ENCODE results near the gene RABGAP1. TPM values are rescaled to one million over a fixed set of nuclear protein-coding genes. Genes with fewer than 3 reads are reported as not detected.

RABGAP1 gene
- total RNA-seq, 2 donors from 2014 or later: 64.1 to 75.4 TPM

GRCh38 chr9:123002754-123003153 is 61.9 kb downstream of the RABGAP1 start:
- no peak for DNase-seq (ENCODE audit: low spot score)

GRCh38 chr9:123003466-123003865 is 62.6 kb downstream of the RABGAP1 start:
- intact Hi-C loops (cut with DNase I): no loop called here
- no peak for DNase-seq (ENCODE audit: low spot score)

More at GRCh38 chr9:123002754-123003153, 61.9 kb downstream of the RABGAP1 start:
- intact Hi-C loops (cut with DNase I): no loop called here

- intact Hi-C loops (cut with DNase I): no loop called here
- DNase-seq (ENCODE audit: low spot score): no peak
Observed at GRCh38 chr9:123005964-123006363, 65.1 kb downstream of the RABGAP1 start.

GRCh38 chr9:123007269-123007668 is 66.4 kb downstream of the RABGAP1 start:
- DNase-seq (ENCODE audit: low spot score): no peak
- intact Hi-C loops (cut with DNase I): no loop called here

- intact Hi-C loops (cut with DNase I): no loop called here
Observed at GRCh38 chr9:123008909-123009308, 68.1 kb downstream of the RABGAP1 start.

GRCh38 chr9:123011380-123011779 is 70.6 kb downstream of the RABGAP1 start:
- DNase-seq (ENCODE audit: low spot score): no peak
- intact Hi-C loops (cut with DNase I): no loop called here

More at GRCh38 chr9:123008909-123009308, 68.1 kb downstream of the RABGAP1 start:
- no peak for DNase-seq (ENCODE audit: low spot score)

GRCh38 chr9:123011878-123012528 is 71.2 kb downstream of the RABGAP1 start:
- intact Hi-C loops (cut with DNase I): no loop called here
- DNase-seq (ENCODE audit: low spot score): no peak

GRCh38 chr9:123016631-123017030 is 75.8 kb downstream of the RABGAP1 start:
- DNase-seq (ENCODE audit: low spot score): no peak
- intact Hi-C loops (cut with DNase I): no loop called here

- intact Hi-C loops (cut with DNase I): no loop called here
- no peak for DNase-seq (ENCODE audit: low spot score)
Observed at GRCh38 chr9:123020796-123021195, 80.0 kb downstream of the RABGAP1 start.

- intact Hi-C loops (cut with DNase I): no loop called here
- no peak for DNase-seq (ENCODE audit: low spot score)
Observed at GRCh38 chr9:123026425-123026824, 85.6 kb downstream of the RABGAP1 start.

GRCh38 chr9:123027517-123027916 is 86.7 kb downstream of the RABGAP1 start:
- intact Hi-C loops (cut with DNase I): no loop called here
- DNase-seq (ENCODE audit: low spot score): no peak

- no peak for DNase-seq (ENCODE audit: low spot score)
- intact Hi-C loops (cut with DNase I): no loop called here
Observed at GRCh38 chr9:123028136-123028535, 87.3 kb downstream of the RABGAP1 start.

- DNase-seq (ENCODE audit: low spot score): no peak
- intact Hi-C loops (cut with DNase I): no loop called here
Observed at GRCh38 chr9:123028973-123029372, 88.2 kb downstream of the RABGAP1 start.

GRCh38 chr9:123031963-123032362 is 91.1 kb downstream of the RABGAP1 start:
- intact Hi-C loops (cut with DNase I): no loop called here

GRCh38 chr9:123033352-123033751 is 92.5 kb downstream of the RABGAP1 start, which contains the start of gene GPR21:
Gene GPR21, plus strand, starts transcription at chr9:123033667. Its CDS starts 900 bp downstream, at chr9:123034567.
- no peak for DNase-seq (ENCODE audit: low spot score)
- intact Hi-C loops (cut with DNase I): no loop called here

More at GRCh38 chr9:123031963-123032362, 91.1 kb downstream of the RABGAP1 start:
- DNase-seq (ENCODE audit: low spot score): no peak

- intact Hi-C loops (cut with DNase I): no loop called here
- no peak for DNase-seq (ENCODE audit: low spot score)
Observed at GRCh38 chr9:123033864-123034601, 93.2 kb downstream of the RABGAP1 start.

- intact Hi-C loops (cut with DNase I): no loop called here
- DNase-seq (ENCODE audit: low spot score): no peak
Observed at GRCh38 chr9:123034881-123035510, 94.2 kb downstream of the RABGAP1 start.

- DNase-seq (ENCODE audit: low spot score): no peak
Observed at GRCh38 chr9:123035791-123036190, 95.0 kb downstream of the RABGAP1 start.

GRCh38 chr9:123036893-123037545 is 96.2 kb downstream of the RABGAP1 start:
- intact Hi-C loops (cut with DNase I): no loop called here
- no peak for DNase-seq (ENCODE audit: low spot score)

More at GRCh38 chr9:123035791-123036190, 95.0 kb downstream of the RABGAP1 start:
- intact Hi-C loops (cut with DNase I): no loop called here

Measured in posterior vena cava (tissue), 2 donors.